NT2/D1 (cell line): ENCODE results near the gene GATA1.
"Not testable (repeated sequence)": the region's sequence is repeated elsewhere in the genome, so short reads cannot be mapped to it uniquely, and the experiment has no call there.

ENCODE experiments used
- DNase-seq: peaks from one replicate; pipeline ENCODE4 v3.0.0-alpha.2; 2011; ENCODE audit warnings: low read depth, low spot score
- H3K27me3 ChIP-seq: 2 replicates; pipeline ENCODE4 v1.6.0; 2011; ENCODE audit warnings: mild to moderate bottlenecking; ENCODE audit not compliant: insufficient read length, insufficient read depth
- H3K36me3 ChIP-seq: 2 replicates; pipeline ENCODE4 v1.6.1; 2011; ENCODE audit warnings: mild to moderate bottlenecking, low read length, mixed read lengths; ENCODE audit not compliant: insufficient read depth, insufficient read length
- H3K4me1 ChIP-seq: 2 replicates; pipeline ENCODE4 v1.5.1; 2011; ENCODE audit not compliant: insufficient read depth, insufficient read length
- H3K4me3 ChIP-seq: 2 replicates; pipeline ENCODE4 v1.5.1; 2011; ENCODE audit warnings: low read depth; ENCODE audit not compliant: insufficient read length
- H3K9ac ChIP-seq: 2 replicates; pipeline ENCODE4 v1.6.0; 2011; ENCODE audit warnings: low read depth; ENCODE audit not compliant: insufficient read length
- H3K9me3 ChIP-seq: 2 replicates; pipeline ENCODE4 v1.5.1; 2011; ENCODE audit warnings: mild to moderate bottlenecking, low read length; ENCODE audit not compliant: insufficient read depth
- SUZ12 ChIP-seq: IDR thresholded peaks from 2 replicates; pipeline ENCODE4 v1.6.1; 2011; ENCODE audit not compliant: insufficient read length, insufficient read depth; ENCODE audit errors: extremely low read depth
- YY1 ChIP-seq: IDR thresholded peaks from 2 replicates; pipeline ENCODE4 v1.6.1; 2011; ENCODE audit not compliant: insufficient read length, insufficient read depth
- ZNF274 ChIP-seq: IDR thresholded peaks from 2 replicates; pipeline ENCODE4 v1.6.1; 2011; ENCODE audit warnings: mild to moderate bottlenecking, low read depth, low read length

Gene GATA1

DNA sequence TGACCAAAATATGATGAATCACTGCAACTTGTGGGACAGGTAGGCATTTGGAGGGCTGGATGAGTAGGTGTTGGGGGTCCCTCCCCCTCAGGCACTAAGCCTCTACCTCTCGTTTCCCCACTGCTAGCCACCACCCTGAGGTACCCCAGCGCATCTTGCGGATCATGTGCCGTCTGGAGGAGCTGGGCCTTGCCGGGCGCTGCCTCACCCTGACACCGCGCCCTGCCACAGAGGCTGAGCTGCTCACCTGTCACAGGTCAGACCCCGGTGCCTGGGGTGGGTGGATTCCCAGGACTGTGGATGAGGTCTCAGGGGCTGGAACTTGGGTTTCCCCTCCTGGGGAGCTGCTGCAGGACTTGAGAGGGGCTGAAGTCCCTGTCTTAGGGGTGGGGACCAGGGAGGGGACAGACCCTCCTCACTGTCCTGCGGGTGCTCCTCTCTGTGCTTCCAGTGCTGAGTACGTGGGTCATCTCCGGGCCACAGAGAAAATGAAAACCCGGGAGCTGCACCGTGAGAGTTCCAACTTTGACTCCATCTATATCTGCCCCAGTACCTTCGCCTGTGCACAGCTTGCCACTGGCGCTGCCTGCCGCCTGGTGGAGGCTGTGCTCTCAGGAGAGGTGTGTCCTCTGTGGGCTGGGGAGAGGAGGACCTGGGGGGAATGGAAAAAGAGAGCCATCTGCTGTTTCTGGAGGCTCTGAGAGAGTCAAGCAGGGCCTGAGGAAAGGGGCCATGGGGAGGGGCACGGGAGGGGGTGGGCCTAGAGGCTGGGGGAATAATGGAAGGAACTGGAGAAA is 29.8 kb downstream of the GATA1 start:
- Histone ChIP-seq H3K27me3 (no peaks in the 10 kb centered on the region), H3K9ac (no peak overlapping the region), H3K36me3 (peaks cover 56% of the 10 kb centered on the region), H3K9me3 (no peaks in the 10 kb centered on the region), H3K4me3 (no peak overlapping the region), H3K4me1 (peaks cover 3% of the 10 kb centered on the region)
- TF ChIP-seq YY1 = no peak
- no peak for TF ChIP-seq ZNF274
- no peak for TF ChIP-seq SUZ12
- no peak for DNase-seq

DNA sequence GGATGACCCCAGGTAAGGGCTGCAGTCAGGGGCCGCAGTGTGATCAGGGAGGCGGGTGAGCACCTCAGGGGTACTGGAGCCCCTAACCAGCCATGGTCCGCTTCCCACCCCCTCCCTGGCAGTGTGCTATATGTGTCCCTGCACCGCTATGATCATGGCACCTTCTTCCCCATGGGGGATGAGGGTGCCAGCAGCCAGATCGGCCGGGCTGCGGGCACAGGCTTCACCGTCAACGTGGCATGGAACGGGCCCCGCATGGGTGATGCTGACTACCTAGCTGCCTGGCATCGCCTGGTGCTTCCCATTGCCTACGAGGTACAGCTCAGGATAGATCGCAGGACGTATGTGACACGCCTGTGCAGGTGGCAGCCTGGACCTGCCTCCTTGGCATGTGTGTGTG is 31.7 kb downstream of the GATA1 start:
- Histone ChIP-seq H3K4me1 (peaks cover 3% of the 10 kb centered on the region), H3K36me3 (peaks cover 66% of the 10 kb centered on the region), H3K4me3 (no peak overlapping the region), H3K9ac (no peak overlapping the region), H3K27me3 (no peaks in the 10 kb centered on the region), H3K9me3 (no peaks in the 10 kb centered on the region)
- TF ChIP-seq YY1 (no peak), ZNF274 (no peak), SUZ12 (no peak)
- no peak for DNase-seq

DNA sequence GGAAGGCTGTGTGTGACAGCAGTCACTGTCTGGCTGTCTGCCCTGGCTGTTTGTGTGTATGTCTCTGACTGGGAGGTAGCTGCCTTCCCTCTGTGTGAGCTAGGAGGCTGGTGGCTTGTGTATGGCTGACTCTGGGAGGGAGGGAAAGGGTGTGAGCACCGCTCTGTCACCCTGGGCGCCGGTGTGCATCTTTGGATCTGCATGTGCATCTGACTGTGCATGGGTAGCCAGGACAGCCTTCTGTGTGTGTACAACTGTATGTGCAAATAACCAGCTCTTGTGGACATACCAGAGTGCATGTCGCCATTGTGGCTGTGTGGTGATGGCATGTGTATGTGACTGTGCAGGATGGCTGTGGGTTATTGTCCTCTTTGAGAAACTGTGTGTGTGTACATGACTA is 32.5 kb downstream of the GATA1 start:
- DNase-seq = no peak

DNA sequence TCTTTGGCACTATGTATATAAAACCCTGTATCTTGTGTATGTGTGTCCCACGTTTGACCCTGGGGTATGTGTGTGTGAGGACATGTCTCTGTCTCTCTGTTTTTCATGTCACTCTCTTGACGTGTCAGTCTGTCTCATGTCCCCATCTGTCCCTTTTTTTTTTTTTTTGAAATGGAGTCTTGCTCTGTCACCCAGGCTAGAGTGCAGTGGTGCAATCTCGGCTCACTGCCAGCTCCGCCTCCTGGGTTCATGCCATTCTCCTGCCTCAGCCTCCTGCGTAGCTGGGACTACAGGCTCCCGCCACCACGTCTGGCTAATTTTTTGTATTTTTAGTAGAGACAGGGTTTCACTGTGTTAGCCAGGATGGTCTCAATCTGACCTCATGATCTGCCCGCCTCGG is 33.0 kb downstream of the GATA1 start:
- H3K9me3 ChIP-seq, H3K4me1 ChIP-seq, H3K27me3 ChIP-seq, H3K4me3 ChIP-seq, H3K9ac ChIP-seq, DNase-seq: not testable (repeated sequence)
- H3K36me3 ChIP-seq = peaks cover 74% of the 10 kb centered on the region

More for the DNA sequence above, 32.5 kb downstream of the GATA1 start:
- H3K4me1 ChIP-seq = peaks cover 3% of the 10 kb centered on the region
- H3K9me3 ChIP-seq = no peaks in the 10 kb centered on the region
- H3K9ac ChIP-seq = no peak overlapping the region
- peaks cover 72% of the 10 kb centered on the region for H3K36me3 ChIP-seq
- TF ChIP-seq ZNF274 (no peak), YY1 (no peak), SUZ12 (no peak)
- H3K4me3 ChIP-seq = no peak overlapping the region
- H3K27me3 ChIP-seq = no peaks in the 10 kb centered on the region

DNA sequence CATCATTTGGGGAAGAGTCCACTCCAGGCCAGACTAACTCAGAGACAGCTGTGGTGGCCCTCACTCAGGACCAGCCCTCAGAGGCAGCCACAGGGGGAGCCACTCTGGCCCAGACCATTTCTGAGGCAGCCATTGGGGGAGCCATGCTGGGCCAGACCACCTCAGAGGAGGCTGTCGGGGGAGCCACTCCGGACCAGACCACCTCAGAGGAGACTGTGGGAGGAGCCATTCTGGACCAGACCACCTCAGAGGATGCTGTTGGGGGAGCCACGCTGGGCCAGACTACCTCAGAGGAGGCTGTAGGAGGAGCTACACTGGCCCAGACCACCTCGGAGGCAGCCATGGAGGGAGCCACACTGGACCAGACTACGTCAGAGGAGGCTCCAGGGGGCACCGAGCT is 36.7 kb downstream of the GATA1 start:
- TF ChIP-seq SUZ12 (no peak), YY1 (no peak), ZNF274 (no peak)
- no peaks in the 10 kb centered on the region for H3K27me3 ChIP-seq
- H3K4me1 ChIP-seq = peaks cover 2% of the 10 kb centered on the region
- H3K9me3 ChIP-seq = no peaks in the 10 kb centered on the region; the same call in 1 of the 2 replicates
- H3K36me3 ChIP-seq = peaks cover 58% of the 10 kb centered on the region
- no peak for DNase-seq
- H3K4me3 ChIP-seq = no peak overlapping the region
- no peak overlapping the region for H3K9ac ChIP-seq

DNA sequence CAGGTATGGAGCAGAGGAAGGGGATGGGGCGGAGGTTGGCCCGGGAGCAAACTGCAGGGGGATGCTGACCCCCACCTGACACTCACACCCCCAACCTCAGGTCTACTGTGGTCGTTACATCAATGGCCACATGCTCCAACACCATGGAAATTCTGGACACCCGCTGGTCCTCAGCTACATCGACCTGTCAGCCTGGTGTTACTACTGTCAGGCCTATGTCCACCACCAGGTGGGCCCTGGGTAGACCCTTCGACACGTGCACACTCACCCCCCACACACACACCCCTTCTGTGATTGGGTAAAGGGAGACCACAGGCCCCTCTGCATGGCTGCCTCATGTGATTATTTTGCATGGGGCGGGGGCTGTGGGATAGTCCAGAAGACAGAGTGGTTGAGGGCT is 37.7 kb downstream of the GATA1 start:
- TF ChIP-seq SUZ12 = no peak
- TF ChIP-seq YY1 = no peak
- no peak for TF ChIP-seq ZNF274
- DNase-seq = no peak
- Histone ChIP-seq H3K9ac (no peak overlapping the region), H3K9me3 (no peaks in the 10 kb centered on the region; the same call in 1 of the 2 replicates), H3K36me3 (peaks cover 48% of the 10 kb centered on the region), H3K27me3 (peaks cover under 1% of the 10 kb centered on the region), H3K4me1 (peaks cover 2% of the 10 kb centered on the region), H3K4me3 (no peak overlapping the region)

DNA sequence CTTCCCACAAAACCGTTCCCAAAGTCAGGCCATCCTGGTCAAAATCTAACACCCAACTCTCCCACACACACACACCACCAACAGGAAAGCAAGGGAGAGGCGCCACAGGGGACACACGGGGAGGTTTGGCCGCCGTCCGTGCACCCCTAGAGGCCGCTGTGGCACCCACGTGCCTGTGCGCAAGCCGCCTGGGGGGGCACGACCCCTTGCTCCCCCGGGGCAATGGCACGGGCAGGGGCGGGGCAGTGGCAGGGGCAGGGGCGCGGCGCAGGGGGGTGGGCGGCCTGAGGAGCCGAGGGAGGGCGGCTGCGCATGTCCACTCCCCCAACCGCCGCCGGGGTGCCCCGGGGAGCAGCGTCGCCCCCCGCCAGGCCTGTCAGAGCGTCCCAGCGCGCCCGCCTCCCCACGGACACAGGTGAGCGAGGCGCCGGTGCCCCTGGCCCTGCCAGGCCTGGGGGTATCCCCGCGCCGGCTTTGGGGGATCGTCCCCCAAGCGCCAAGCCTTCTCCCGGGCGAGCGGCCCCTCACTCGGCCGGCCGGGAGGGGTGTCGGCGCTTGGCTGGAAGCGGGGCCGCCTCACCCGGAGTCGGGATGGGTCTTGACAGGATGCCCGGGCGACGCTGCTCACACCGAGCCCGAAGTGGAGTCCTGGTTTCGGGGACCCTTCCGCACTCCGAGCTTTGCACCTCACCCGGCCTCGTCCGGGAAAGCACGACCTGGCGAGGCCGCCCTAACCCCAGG is 39.9 kb downstream of the GATA1 start, which contains the start of gene ERAS:
TSS of gene ERAS (plus strand) at position 379 of the 741 bp plus-strand sequence. CDS start 2,611 bp downstream, outside the sequence.
- H3K4me1 ChIP-seq = peaks cover 3% of the 10 kb centered on the region
- no peaks in the 10 kb centered on the region; the same call in 1 of the 2 replicates for H3K9me3 ChIP-seq
- H3K36me3 ChIP-seq = peaks cover 39% of the 10 kb centered on the region
- H3K9ac ChIP-seq = no peak within 1 kb of the TSS
- TF ChIP-seq SUZ12 (no peak), YY1 (no peak), ZNF274 (no peak)
- no peak within 1 kb of the TSS for H3K4me3 ChIP-seq
- peaks cover 23% of the 10 kb centered on the region for H3K27me3 ChIP-seq
- DNase-seq = no peak
